HG03066 (cell line): ENCODE data around the gene GREB1L.
"Not testable (repeated sequence)": the region's sequence is repeated elsewhere in the genome, so short reads cannot be mapped to it uniquely, and the experiment has no call there.

Experiments used
- ATAC-seq: cut with Tn5 transposase; IDR thresholded peaks from one replicate; pipeline ENCODE4 v1.9.1; 2021; ENCODE audit warnings: low read depth; ENCODE audit not compliant: unreplicated experiment

Gene GREB1L

GRCh38 chr18:21303445-21303844 is 61.4 kb downstream of the GREB1L start:
- ATAC-seq, result no peak

DNA sequence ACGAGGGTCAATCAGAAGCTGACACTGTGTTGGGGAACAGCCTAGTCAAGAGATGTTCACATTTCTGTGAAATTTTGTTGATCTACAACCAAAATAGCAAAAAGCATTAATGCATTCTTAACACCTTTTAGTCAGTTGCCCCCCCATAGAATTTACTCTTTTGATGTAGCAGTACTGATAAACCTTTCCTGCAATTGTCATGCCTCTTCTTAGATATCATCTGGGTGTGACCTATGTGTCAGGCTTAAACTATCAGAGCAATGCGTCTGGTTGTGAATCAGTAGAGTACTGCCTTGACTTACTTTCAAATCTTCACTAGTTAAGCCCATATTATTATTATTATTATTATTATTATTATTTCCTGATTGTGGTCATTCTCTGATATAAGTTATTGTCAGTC is 61.9 kb downstream of the GREB1L start:
- ATAC-seq, result no peak

- ATAC-seq, result no peak
These were observed 63.6 kb downstream of the GREB1L start for GRCh38 chr18:21305621-21306020.

- ATAC-seq, result no peak
These were observed 64.3 kb downstream of the GREB1L start for GRCh38 chr18:21306368-21306767.

GRCh38 chr18:21307578-21307977 is 65.5 kb downstream of the GREB1L start:
- no peak for ATAC-seq

- no peak for ATAC-seq
These were observed 67.2 kb downstream of the GREB1L start for GRCh38 chr18:21309248-21309647.

- ATAC-seq, result not testable (repeated sequence)
These were observed 69.9 kb downstream of the GREB1L start for GRCh38 chr18:21311980-21312379.

- ATAC-seq, result no peak
These were observed 71.5 kb downstream of the GREB1L start for GRCh38 chr18:21313576-21313975.

DNA sequence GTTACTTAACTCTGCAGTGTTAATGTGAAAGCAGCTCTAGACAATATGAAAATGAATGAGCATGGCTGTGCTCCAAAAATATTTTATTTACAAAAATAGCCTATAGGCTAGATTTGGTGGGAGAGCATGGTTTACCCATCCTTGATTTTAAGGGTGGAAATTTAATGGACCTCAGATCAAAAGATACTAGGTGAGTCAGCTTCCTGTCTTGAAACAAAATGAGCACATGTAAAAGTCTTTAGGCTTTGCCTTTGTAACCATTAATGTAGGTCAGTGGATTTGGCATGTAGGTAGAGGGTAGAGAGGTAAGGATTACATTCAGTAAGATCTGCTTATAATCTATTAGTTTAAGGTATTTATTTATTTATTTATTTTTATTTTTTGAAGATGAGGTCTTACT is 72.7 kb downstream of the GREB1L start:
- no peak for ATAC-seq

GRCh38 chr18:21315126-21315525 is 73.1 kb downstream of the GREB1L start:
- ATAC-seq, result not testable (repeated sequence)

- ATAC-seq, result no peak
These were observed 73.7 kb downstream of the GREB1L start for GRCh38 chr18:21315741-21316197.

- ATAC-seq, result no peak
These were observed 74.3 kb downstream of the GREB1L start for GRCh38 chr18:21316296-21316695.

DNA sequence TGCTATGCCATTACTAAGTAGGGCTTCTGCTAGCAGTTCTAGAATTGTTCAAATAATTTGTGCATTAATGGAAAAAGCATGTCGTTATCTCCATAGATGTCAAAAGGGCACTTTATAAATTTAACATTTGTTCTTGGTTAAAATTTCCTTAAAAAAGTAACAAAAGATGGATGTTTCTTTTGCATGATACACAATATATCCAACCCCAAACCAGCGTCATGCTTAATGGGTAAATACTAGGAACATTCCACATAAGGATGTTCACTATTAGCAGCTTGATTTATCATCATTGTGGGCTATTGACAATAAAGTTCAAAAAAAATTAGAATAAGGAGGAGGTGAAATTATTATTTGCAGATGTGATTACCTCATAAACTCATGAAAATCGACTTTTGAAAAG is 79.7 kb downstream of the GREB1L start:
- no peak for ATAC-seq

GRCh38 chr18:21327101-21327500 is 85.1 kb downstream of the GREB1L start:
- ATAC-seq, result no peak

GRCh38 chr18:21330122-21330701 is 88.2 kb downstream of the GREB1L start:
- no peak for ATAC-seq

DNA sequence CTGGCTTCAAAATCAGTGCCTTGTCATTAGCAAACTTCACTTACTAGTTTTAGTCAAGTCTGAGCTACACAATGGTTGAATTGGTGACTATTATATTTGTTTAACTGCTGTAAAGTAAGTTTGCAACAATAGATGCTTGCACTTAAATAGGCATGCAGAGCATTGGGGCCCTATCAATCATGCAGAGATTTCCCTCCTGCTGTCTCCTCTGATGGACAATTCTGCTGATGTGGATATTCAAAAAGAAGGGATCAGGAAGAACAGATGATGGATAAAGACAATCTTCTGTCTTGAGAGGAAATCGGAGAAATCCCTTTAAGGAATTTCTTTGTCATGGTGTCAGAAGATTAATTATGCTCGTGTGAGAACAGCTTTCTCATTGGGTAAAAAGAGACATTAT is 89.0 kb downstream of the GREB1L start:
- no peak for ATAC-seq

- no peak for ATAC-seq
These were observed 94.0 kb downstream of the GREB1L start for GRCh38 chr18:21335927-21336488.

- ATAC-seq, result no peak
These were observed 94.8 kb downstream of the GREB1L start for GRCh38 chr18:21336846-21337245.

- ATAC-seq, result no peak
These were observed 99.1 kb downstream of the GREB1L start for GRCh38 chr18:21341141-21341540.

- no peak for ATAC-seq
These were observed 100.3 kb downstream of the GREB1L start for GRCh38 chr18:21342372-21342771.

DNA sequence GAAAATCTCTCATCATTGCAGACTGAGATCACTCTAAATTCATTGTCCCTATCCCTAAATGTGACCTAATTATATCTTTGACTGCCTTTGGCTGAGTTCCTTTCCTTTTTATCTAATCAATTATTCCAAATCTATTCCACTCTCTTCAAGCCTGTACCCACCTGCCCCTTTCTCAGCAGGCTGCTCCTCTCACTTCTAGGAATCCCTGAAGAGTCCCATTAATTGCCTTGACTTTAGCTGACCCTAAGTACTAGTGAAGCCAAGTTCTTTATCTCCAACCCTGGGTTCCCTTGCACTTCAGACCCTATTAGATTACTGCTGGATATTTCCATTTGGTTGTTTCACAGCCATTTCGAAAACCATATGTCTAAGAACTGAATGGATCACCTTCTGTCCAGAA is 102.8 kb downstream of the GREB1L start:
- no peak for ATAC-seq

DNA sequence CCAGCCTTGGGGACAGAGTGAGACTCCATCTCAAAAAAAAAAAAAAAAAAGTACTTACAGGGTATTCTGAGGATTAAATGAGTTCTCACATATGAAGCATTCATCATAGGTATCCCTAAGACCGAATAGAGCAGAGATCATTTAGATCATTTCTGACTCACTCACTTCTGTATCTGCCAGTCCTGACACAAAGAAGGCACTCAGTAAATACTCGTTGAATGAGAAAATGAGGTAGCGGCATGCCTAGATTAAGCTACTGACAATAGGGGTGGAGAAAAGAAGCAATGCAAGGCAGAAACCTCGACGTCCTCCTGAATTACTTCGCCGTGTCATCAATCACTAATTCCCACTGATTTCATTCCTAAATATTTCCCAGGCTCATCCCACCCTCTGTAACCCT is 103.8 kb downstream of the GREB1L start:
- ATAC-seq, result no peak

DNA sequence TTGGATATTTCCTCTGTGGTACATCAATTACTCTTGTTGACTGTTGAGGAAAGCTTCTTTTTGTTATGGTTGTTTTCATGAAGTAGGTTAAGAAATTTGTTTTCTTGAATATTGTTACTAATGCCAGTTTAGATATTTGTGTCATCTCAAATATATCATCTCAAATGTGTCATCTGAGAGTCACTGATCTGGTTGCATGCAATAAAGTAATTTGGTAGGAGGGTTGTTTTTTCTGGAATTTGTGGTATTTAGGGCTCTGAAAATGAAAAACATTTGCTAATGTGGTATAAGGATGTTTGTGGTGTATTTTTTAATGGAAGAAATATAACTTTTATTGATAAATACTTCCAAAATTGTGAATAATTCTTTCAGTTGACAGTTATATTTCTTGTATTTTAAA is 117.7 kb downstream of the GREB1L start:
- ATAC-seq, result no peak
